HCT116 (cell line): ENCODE results near the gene RAPGEF1. TPM values are rescaled to one million over a fixed set of nuclear protein-coding genes. Genes with fewer than 3 reads are reported as not detected.

Experiments
- ATAC-seq: fragments of 200-7000 bp; cut with Tn5 transposase; 2 replicates; pipeline ENCODE4 v1.9.1; 2020; ENCODE audit warnings: mild to moderate bottlenecking, moderate library complexity
- BruUV-seq: library from RNA; stranded (reverse); fragments of 400-500 nt; replicated peaks from 2 replicates; lab custom pipeline; 2021; lab: Mats Ljungman, UMichigan
- CTCF ChIA-PET: fragments of 300-600 bp; sonication (Branson Sonifier 250); formaldehyde crosslinking; loops from one replicate; lab custom pipeline; 2021; ENCODE audit warnings: antibody characterized with exemption; lab: Charles Lee
- POLR2A ChIA-PET: fragments of 300-600, 350-600 bp; sonication (Branson Sonifier 250); formaldehyde crosslinking; loops from one replicate; lab custom pipeline; 2021; ENCODE audit warnings: antibody characterized with exemption; lab: Charles Lee
- RAD21 ChIA-PET, 2 experiments: fragments of 300-600 bp; sonication (Branson Sonifier 250); formaldehyde crosslinking; loops; one replicate each; lab custom pipeline; 2023; ENCODE audit warnings: low total read pairs in 2 of 2; ENCODE audit not compliant: uncharacterized antibody in 2 of 2, unreplicated experiment in 2 of 2, low non-redundant PET in 1 of 2; lab: Charles Lee
- DNase-seq: peaks from one replicate; pipeline ENCODE4 v3.0.0-alpha.2; 2010; ENCODE audit warnings: low read depth, low spot score
- H2AFZ ChIP-seq: fragments of 200-600 bp; shearing (Covaris generic), sonication (generic); 2 replicates; pipeline ENCODE4 v1.6.1; 2017; ENCODE audit warnings: low read depth, mixed run types, mixed read lengths, antibody characterized with exemption, low read length; ENCODE audit not compliant: poor library complexity, severe bottlenecking
- H3K27ac ChIP-seq: 2 replicates; pipeline ENCODE4 v1.5.1; 2012; ENCODE audit warnings: low read depth, low read length
- H3K27me3 ChIP-seq: fragments of 200-600 bp; sonication (generic); 2 replicates; pipeline ENCODE4 v1.6.1; 2016; ENCODE audit warnings: mixed run types, low read length, mixed read lengths; ENCODE audit not compliant: insufficient read depth
- H3K36me3 ChIP-seq, 2 experiments: fragments of 200-500 bp in 1 of 2; fragments of 200-600 bp in 1 of 2; sonication (Bioruptor generic) in 1 of 2; sonication (generic) in 1 of 2; 2 replicates each; pipeline versions ENCODE4 v1.5.1 to v1.6.1; 2014 to 2016; ENCODE audit warnings: low read length in 2 of 2, inconsistent platforms in 1 of 2, mixed read lengths in 1 of 2, mixed run types in 1 of 2; ENCODE audit not compliant: insufficient read depth in 2 of 2, control insufficient read depth in 1 of 2
- H3K4me1 ChIP-seq, 2 experiments: fragments of 200-600 bp in 1 of 2; sonication (generic) in 1 of 2; 2 replicates each; pipeline versions ENCODE4 v1.5.1 to v1.6.1; 2012 to 2017; ENCODE audit warnings: low read length in 2 of 2, inconsistent platforms in 1 of 2, mild to moderate bottlenecking in 1 of 2, mixed read lengths in 1 of 2, mixed run types in 1 of 2, moderate library complexity in 1 of 2; ENCODE audit not compliant: insufficient read depth in 2 of 2, control insufficient read depth in 1 of 2
- H3K4me2 ChIP-seq: fragments of 200-600 bp; sonication (generic); 2 replicates; pipeline ENCODE4 v1.6.1; 2017; ENCODE audit warnings: mixed run types, low read length, mixed read lengths
- H3K4me3 ChIP-seq, 2 experiments: fragments of 200-600 bp in 1 of 2; sonication (generic) in 1 of 2; replicated peaks in 1 of 2; 2 replicates each; pipeline ENCODE4 v1.5.1; 2011 to 2016; ENCODE audit warnings: low read length in 2 of 2, control low read depth in 1 of 2, low read depth in 1 of 2, mild to moderate bottlenecking in 1 of 2, mixed read lengths in 1 of 2, mixed run types in 1 of 2
- H3K79me2 ChIP-seq: fragments of 200-600 bp; sonication (generic); 2 replicates; pipeline ENCODE4 v1.6.1; 2017; ENCODE audit warnings: mild to moderate bottlenecking, mixed run types, low read length, moderate library complexity, mixed read lengths; ENCODE audit not compliant: insufficient read depth
- H3K9ac ChIP-seq: fragments of 200-600 bp; sonication (generic); 2 replicates; pipeline ENCODE4 v1.6.1; 2016; ENCODE audit warnings: low read length, mixed read lengths
- H3K9me2 ChIP-seq: fragments of 200-600 bp; sonication (generic), shearing (Covaris generic); 2 replicates; pipeline ENCODE4 v1.6.1; 2017; ENCODE audit warnings: mixed run types, mild to moderate bottlenecking, moderate library complexity; ENCODE audit not compliant: insufficient read depth
- H3K9me3 ChIP-seq, 2 experiments: fragments of 200-500 bp in 1 of 2; fragments of 200-600 bp in 1 of 2; sonication (Bioruptor generic) in 1 of 2; sonication (generic) in 1 of 2; 2 replicates each; pipeline ENCODE4 v1.6.1; 2014 to 2017; ENCODE audit warnings: low read length in 2 of 2, mixed read lengths in 2 of 2, inconsistent platforms in 1 of 2, low read depth in 1 of 2, mild to moderate bottlenecking in 1 of 2, mixed run types in 1 of 2, moderate library complexity in 1 of 2; ENCODE audit not compliant: control insufficient read depth in 1 of 2, insufficient read depth in 1 of 2
- H4K20me1 ChIP-seq: fragments of 200-600 bp; sonication (generic), shearing (Covaris generic); 2 replicates; pipeline ENCODE4 v1.6.1; 2017; ENCODE audit warnings: mixed run types, mild to moderate bottlenecking, moderate library complexity; ENCODE audit not compliant: insufficient read depth
- ATF3 ChIP-seq: IDR thresholded peaks from 2 replicates; pipeline ENCODE4 v1.6.1; 2012
- CBX3 ChIP-seq: IDR thresholded peaks from 2 replicates; pipeline ENCODE4 v1.6.1; 2012; ENCODE audit warnings: low read depth
- CEBPB ChIP-seq: IDR thresholded peaks from 2 replicates; pipeline ENCODE4 v1.6.1; 2012; ENCODE audit warnings: low read depth
- EGR1 ChIP-seq: IDR thresholded peaks from 2 replicates; pipeline ENCODE4 v1.6.1; 2012; ENCODE audit warnings: low read depth
- EZH2 ChIP-seq: fragments of 200-600 bp; sonication (generic); IDR thresholded peaks from 2 replicates; pipeline ENCODE4 v1.6.1; 2017; ENCODE audit warnings: antibody characterized with exemption, mixed run types
- EZH2phosphoT487 ChIP-seq: fragments of 200-600 bp; IDR thresholded peaks from 2 replicates; pipeline ENCODE4 v1.6.1; 2018; ENCODE audit warnings: antibody characterized with exemption, borderline replicate concordance
- JUND ChIP-seq: IDR thresholded peaks from 2 replicates; pipeline ENCODE4 v1.6.1; 2012
- POLR2A ChIP-seq: IDR thresholded peaks from 2 replicates; pipeline ENCODE4 v1.7.0; 2011; ENCODE audit warnings: borderline replicate concordance; ENCODE audit not compliant: insufficient read depth, insufficient read length; ENCODE audit errors: extremely low read depth
- POLR2AphosphoS5 ChIP-seq: IDR thresholded peaks from 2 replicates; pipeline ENCODE4 v1.6.1; 2011; ENCODE audit warnings: mild to moderate bottlenecking, low read depth, low read length, moderate library complexity
- RAD21 ChIP-seq: IDR thresholded peaks from 2 replicates; pipeline ENCODE4 v1.6.1; 2012; ENCODE audit warnings: low read depth, mild to moderate bottlenecking
- REST ChIP-seq: IDR thresholded peaks from 2 replicates; pipeline ENCODE4 v1.6.1; 2012; ENCODE audit warnings: low read depth
- ZNF274 ChIP-seq: fragments of 200-500 bp; sonication (Bioruptor generic); IDR thresholded peaks from 2 replicates; pipeline ENCODE4 v1.6.1; 2014; ENCODE audit warnings: mild to moderate bottlenecking, low read depth, low read length, inconsistent platforms
- intact Hi-C: fragments of 100-400 bp; cut with micrococcal nuclease; formaldehyde crosslinking; loops from 2 replicates; pipeline ENCODE4 v1.10.0; 2022
- total RNA-seq: library from RNA; stranded (reverse); gene quantifications from one replicate; pipeline ENCODE4 v1.2.1, GENCODE V29; 2021; ENCODE audit not compliant: unreplicated experiment
- TF ChIP-seq, protein P1 (sequence below): IDR thresholded peaks from 2 replicates; pipeline ENCODE4 v1.6.1; 2011; ENCODE audit warnings: mild to moderate bottlenecking, low read length, moderate library complexity; ENCODE audit not compliant: insufficient replicate concordance; ENCODE audit errors: extremely low read depth

RAPGEF1 gene
- total RNA-seq, 1 experiment from 2014 or later, result 43.0 TPM

- TF ChIP-seq, protein P1, sequence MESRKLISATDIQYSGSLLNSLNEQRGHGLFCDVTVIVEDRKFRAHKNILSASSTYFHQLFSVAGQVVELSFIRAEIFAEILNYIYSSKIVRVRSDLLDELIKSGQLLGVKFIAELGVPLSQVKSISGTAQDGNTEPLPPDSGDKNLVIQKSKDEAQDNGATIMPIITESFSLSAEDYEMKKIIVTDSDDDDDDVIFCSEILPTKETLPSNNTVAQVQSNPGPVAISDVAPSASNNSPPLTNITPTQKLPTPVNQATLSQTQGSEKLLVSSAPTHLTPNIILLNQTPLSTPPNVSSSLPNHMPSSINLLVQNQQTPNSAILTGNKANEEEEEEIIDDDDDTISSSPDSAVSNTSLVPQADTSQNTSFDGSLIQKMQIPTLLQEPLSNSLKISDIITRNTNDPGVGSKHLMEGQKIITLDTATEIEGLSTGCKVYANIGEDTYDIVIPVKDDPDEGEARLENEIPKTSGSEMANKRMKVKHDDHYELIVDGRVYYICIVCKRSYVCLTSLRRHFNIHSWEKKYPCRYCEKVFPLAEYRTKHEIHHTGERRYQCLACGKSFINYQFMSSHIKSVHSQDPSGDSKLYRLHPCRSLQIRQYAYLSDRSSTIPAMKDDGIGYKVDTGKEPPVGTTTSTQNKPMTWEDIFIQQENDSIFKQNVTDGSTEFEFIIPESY, result no peak
- TF ChIP-seq EZH2phosphoT487 (no peak), POLR2A (no peak), CBX3 (no peak), ZNF274 (no peak), POLR2AphosphoS5 (no peak), EZH2 (no peak), CEBPB (no peak)
- TF ChIP-seq, all 23 proteins: peak for 0
These were observed 143.5 kb downstream of the RAPGEF1 start (continued) for GRCh38 chr9:131596430-131596743.

DNA sequence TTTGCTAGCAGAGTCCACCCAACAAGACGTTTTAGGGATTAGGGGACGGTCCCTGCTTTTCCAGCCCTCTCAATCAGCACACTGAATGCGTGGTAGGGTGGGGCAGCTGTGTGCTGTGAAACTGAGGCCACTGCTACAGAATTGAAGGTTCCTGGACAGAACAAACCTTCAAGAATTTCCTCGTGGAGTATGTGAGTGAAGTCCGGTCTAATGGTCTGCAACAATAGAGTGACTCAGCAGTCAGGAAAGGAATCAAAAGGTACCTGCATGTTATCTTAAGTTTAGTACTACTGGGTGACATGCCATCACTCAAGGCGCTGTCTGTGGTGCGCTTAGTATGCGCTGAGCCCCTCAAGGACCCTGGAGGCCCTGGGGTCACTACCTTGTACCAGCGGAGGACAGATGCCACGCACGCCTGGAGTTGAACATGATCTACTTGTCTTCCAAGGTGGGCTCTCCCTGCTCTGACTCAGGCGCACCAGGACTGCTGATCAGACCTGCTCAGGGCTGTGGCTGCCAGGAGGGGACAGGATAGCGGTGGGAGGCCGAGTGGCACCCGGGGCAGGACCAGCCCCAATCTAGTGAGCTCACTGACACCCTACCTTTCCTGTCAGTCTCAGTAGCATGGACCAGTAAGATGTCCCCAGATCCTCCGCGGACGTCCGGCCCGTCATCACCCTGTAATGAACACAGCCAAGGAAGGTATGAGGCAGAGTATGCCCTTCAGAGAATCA, 144.0 kb downstream of the RAPGEF1 start:
- ChIA-PET POLR2A (no interaction called here), RAD21 (no interaction called here), CTCF (no interaction called here)
- DNase-seq (no peak), ATAC-seq (no peak)
- no TSS peak for BruUV-seq
- H3K27ac ChIP-seq, result no peak overlapping the region
- no peaks in the 10 kb centered on the region for H3K9me2 ChIP-seq
- intact Hi-C loops, result no loop called here
- no peaks in the 10 kb centered on the region for H3K4me1 ChIP-seq
- no peak for TF ChIP-seq RAD21
- no peak for TF ChIP-seq JUND
- no peak for TF ChIP-seq REST
- no peak for TF ChIP-seq ATF3
- TF ChIP-seq, protein P1, result no peak
- TF ChIP-seq EZH2, result no peak
- no peak for TF ChIP-seq EGR1
- H3K79me2 ChIP-seq, result no peaks in the 10 kb centered on the region
- H2AFZ ChIP-seq, result no peak overlapping the region
- H3K36me3 ChIP-seq, result no peaks in the 10 kb centered on the region
- no peaks in the 10 kb centered on the region for H3K27me3 ChIP-seq
- no peak overlapping the region for H3K4me2 ChIP-seq
- no peak overlapping the region for H3K9ac ChIP-seq
- no peaks in the 10 kb centered on the region for H4K20me1 ChIP-seq
- H3K9me3 ChIP-seq, result no peaks in the 10 kb centered on the region
- no peak overlapping the region for H3K4me3 ChIP-seq
